ENCODE data around the gene ADK.

DNA sequence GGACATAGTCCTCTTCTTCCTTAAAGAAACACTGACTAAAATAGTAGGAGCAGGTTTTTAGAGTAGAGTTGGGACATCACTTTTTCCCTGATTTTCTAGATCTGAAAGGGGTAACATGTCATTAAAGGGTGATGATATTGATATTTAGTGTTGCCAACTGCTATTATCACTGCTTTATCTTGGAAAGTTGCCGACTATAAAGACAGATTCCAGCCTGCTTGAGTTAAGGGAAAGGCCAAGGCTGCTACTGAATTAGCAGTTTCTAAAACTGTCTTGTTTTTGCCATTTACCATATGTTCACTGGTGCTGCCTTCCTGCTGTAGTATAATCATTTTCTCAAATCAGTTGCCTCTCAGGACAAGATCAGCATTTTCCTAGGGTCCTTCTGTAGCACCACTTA is 30.1 kb upstream of the ADK start:
- TF ChIP-seq, protein P1, sequence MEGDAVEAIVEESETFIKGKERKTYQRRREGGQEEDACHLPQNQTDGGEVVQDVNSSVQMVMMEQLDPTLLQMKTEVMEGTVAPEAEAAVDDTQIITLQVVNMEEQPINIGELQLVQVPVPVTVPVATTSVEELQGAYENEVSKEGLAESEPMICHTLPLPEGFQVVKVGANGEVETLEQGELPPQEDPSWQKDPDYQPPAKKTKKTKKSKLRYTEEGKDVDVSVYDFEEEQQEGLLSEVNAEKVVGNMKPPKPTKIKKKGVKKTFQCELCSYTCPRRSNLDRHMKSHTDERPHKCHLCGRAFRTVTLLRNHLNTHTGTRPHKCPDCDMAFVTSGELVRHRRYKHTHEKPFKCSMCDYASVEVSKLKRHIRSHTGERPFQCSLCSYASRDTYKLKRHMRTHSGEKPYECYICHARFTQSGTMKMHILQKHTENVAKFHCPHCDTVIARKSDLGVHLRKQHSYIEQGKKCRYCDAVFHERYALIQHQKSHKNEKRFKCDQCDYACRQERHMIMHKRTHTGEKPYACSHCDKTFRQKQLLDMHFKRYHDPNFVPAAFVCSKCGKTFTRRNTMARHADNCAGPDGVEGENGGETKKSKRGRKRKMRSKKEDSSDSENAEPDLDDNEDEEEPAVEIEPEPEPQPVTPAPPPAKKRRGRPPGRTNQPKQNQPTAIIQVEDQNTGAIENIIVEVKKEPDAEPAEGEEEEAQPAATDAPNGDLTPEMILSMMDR (conservative IDR thresholded peaks at IDR 0.05) = no peak
- TF ChIP-seq ZFX (IDR thresholded peaks at IDR 0.05) = no peak
